GM18502 (cell line): ENCODE data around the gene DUS2.

ENCODE experiments used
- ATAC-seq: cut with Tn5 transposase; IDR thresholded peaks from one replicate; pipeline ENCODE4 v1.9.1; 2021; ENCODE audit warnings: mild to moderate bottlenecking; ENCODE audit not compliant: unreplicated experiment, poor library complexity

The DUS2 gene

DNA sequence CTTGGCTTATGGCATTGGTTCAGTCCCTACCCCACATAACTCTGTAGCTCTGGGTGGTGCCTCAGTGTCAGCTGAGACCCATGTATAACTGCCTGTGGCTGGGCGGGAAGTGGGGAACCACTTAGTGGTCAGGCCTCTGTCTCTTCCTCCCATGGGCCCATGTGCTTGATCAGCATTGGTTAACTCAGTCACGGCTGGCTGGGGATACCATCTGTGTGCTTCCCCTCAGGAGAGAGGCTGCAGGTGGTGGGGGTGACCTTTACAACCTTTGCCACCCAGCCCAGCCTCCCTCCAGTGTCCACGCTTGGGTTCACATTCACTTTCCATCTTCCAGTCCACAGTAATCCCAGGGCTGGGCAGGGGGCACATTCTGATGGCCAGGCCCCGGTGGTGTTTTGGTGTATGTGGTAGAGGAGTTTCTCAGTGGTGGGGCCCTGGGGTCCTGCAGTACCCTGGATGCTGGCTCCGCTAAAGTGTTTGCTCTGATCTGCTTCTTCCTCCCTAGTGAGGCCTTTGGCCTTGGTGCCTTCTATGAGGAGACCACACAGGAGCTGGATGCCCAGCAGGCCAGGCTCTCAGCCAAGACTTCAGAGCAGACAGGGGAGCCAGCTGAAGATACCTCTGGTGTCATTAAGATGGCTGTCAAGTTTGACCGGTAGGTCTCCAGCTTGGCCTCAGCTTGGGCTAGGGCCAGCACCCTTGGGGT is 51.9 kb downstream of the DUS2 start:
- peak; percentile 81 for ATAC-seq

DNA sequence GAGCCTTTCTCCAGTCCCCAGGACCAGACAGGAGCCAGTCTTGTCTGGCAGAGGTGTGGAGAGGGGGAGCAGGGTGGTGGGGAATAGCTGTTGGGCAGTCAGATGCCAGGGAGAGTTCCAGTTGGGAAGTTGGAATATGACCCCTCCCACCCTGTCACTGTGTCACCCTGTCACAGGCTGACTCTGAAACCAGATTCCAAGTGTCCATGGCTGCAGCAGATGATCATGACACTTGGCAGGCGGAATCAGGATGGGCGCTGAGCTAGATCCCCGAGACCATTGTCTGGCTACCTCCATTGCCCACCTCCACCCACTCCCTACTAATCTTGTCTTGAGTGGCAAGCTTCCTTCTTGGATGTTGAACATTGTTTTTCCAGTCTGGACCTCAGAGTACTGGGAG is 52.9 kb downstream of the DUS2 start:
- ATAC-seq: no peak

GRCh38 chr16:68076560-68076959 is 53.5 kb downstream of the DUS2 start:
- ATAC-seq: no peak

DNA sequence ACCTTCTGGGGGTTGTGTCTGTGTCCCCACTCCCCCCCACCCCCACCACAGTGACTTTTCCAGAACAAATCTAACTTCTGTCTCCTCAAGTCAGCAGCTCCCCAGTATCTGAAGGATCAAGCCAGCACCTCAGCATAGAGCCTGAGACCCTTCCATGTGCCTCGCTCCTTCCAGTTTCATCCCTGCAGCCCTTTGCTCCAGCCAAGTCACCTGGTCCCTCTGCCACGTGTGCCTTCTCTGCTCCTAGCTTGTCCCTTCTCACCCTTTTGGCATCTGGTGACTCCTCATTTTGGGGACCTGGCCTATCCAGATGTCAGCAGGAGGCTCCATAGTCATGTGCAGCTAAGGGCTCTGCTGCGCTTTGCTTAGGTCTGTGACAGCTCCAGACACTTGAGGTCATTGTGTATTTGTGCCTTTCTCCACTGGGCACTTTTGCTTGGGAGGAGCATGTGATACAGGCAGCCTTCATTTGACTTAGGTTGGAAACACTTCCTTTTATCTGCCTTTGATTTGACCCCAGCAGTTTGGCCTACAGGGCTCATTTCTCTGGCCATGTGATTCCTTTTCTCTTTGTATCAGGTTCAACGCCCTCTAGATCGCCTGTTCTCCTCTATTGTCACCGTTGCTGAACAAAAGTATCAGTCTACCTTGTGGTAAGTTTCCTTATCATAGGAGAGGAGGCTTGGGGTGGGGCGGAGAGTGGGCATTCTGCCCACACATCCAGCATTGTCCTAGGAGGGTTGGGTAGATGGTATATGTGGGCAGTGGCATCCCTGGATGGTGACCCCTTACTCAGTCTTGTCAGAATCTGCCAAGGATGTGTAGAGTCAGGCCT is 55.0 kb downstream of the DUS2 start:
- ATAC-seq: no peak

GRCh38 chr16:68078701-68079375 is 55.8 kb downstream of the DUS2 start:
- no peak for ATAC-seq

GRCh38 chr16:68079376-68079625 is 56.2 kb downstream of the DUS2 start:
- ATAC-seq: no peak

- no peak for ATAC-seq
Measured at GRCh38 chr16:68079626-68080344, 56.7 kb downstream of the DUS2 start.

DNA sequence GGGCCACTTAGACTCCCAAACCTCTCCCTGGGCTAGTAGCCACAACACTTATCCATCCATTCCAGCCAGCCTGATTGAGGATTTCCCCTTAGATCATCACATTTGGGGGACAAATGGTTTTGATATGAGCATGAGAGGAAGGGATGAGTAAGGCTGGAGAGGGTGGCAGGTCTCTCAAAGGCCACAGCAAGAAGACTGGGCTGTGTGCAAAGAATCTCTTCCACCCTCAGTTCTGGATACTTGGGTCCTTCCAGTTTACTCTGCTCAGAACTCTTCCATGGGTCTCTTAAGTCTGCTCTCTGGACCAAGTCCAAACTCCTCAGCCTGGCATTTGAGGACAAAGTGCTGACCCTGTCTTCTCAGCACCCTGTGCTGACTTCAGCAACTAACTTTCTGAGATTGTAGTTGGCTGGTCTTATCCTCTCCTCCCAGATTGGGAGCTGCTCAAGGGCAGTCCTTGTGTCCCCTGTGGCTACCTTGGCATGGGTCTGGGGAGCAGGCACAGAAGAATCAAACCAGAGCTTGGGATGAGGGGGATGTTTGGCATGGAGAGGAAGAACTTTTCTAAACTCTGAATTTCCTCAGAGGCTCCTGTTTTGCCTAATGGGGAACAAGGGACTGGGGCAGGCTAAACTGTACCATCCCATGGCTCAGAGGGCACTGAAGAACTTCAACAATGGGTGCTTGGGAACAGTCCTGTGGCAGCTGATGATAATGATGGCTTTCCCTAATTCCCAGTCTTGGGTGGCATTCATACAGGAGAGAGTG is 59.0 kb downstream of the DUS2 start:
- ATAC-seq: no peak

GRCh38 chr16:68082629-68083238 is 59.6 kb downstream of the DUS2 start:
- no peak for ATAC-seq

DNA sequence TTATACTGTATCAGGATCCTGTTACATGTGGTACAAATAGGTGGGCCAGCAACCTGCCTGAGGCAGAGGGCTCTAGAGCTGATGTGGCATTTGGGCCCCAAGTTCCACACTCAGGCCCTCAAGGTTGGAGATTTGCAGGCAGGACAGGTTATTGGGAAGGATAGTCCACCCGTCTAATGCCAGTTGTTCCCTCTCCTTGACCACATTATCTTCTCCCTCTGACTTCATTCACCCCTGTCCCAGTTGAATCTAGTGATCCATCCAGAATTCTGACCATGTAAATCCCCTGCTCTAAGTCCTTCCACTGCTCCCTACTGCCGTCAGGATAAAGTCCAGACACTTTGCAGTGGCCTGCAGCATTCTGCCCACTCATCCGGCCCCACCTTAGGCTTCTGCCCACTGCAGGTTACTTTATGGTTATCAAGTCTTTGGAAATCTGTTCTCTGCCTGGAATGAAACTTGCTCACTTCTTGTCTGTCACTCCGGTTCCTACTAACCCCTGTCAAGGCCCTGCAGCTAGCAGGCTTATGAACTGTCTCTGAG is 60.2 kb downstream of the DUS2 start:
- no peak for ATAC-seq

GRCh38 chr16:68083861-68084503 is 60.9 kb downstream of the DUS2 start:
- ATAC-seq: no peak

DNA sequence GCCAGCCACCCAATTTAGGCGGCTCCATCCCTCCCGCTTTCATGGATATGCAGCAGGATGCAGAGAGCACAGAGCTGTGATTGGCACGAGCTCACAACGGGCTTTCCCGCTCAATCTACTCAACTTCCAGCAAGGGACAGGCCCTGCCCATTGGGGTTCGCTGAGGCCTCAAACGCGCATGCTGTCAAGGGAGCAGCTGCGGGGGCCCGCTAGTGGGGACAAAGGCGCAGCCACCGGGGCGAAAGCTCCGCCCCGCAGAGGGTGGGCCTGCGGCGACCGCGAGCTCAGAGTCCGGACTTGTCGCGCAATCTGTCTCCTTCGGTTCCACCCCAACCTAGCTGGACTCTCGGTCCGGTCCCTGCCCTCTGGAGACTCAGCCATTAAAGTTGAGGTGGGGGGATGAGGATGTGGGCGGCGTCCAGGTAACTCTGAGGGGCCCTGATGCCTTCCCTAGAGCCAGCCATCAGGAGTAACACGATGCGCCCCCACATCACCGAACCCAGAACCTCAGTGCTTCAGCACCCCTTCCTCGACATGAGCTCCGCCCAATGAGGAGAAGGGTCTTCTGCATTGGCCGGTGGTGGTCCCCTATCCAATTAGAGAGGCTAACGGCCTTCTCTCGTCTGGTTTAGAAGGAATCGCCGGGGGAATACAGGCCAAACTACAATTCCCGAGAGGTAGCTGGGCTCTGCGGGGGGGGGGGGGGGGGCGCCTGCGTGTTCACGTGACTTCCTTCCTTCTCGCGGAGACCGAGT is 61.6 kb downstream of the DUS2 start:
- ATAC-seq: peak; percentile 57

DNA sequence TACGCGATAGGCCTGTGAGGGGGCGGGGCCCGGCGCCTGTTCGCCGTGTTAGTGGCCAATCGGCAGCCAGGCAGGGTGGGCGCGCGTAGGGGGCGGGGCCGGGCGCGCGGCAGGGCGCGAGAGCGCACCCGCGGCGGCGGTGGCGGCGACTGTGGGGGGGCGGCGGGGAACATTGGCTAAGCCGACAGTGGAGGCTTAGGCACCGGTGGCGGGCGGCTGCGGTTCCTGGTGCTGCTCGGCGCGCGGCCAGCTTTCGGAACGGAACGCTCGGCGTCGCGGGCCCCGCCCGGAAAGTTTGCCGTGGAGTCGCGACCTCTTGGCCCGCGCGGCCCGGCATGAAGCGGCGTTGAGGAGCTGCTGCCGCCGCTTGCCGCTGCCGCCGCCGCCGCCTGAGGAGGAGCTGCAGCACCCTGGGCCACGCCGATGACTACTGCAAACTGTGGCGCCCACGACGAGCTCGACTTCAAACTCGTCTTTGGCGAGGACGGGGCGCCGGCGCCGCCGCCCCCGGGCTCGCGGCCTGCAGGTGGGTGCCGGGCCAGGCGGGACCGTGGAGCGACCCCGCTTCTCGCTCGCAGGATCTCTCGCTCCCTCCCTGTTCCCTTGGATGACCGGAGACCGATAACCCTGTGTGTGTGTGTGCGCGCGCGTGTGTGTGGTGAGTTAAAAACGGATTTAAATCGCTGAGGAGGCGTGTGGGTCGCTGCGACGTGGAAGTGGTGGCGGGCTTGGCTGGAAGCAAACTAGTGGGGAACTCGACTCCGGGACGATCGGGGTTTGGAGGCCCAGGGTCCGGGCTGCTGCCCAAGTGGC is 62.4 kb downstream of the DUS2 start, which contains the start of gene NFATC3:
Gene NFATC3, plus strand, starts transcription at position 112 of the 813 bp plus-strand sequence. Its CDS starts 312 bp downstream, at position 424.
- peak; percentile 66 for ATAC-seq

DNA sequence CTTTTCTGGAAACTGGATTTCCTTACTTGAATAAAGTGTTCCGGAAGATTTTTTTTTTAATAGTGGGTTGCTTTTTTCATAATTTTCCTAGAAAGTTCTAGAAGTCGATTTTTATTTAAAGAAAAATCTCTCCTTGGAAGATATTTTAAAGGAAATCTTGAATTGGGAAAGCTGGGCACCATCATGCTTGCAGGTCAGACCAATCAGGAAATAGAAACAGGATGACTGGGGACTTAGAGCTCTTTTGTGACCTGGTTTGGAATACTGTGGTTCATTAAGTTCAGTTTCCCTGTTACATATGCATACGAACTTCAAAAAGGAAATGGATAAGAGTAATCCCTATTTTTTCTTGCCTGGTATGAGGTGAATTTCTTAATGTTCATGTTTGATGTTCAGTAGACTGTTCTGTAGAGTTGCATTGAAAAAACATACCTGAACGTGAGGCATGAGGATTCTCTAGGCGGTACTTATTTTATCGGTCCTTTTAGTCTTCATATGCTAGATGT is 63.3 kb downstream of the DUS2 start:
- ATAC-seq: no peak

DNA sequence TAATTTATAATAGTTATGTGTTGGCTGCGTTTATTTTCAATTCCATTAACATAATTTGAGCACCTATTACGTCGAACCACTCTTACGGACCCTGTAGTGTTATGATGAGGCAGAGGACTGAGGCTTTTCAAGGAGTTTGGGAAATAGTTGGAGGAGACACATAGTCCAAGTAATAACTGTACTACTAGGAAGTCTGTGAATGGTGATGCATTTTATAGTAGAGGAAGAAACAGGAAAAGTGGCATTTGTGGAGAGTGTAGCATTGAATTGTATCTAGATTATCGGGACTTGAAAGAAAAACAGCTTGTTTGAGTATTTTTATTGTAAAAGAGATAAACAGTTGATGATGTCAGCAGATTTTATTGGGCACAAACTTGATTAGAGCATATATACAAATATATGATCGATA is 63.8 kb downstream of the DUS2 start:
- no peak for ATAC-seq

DNA sequence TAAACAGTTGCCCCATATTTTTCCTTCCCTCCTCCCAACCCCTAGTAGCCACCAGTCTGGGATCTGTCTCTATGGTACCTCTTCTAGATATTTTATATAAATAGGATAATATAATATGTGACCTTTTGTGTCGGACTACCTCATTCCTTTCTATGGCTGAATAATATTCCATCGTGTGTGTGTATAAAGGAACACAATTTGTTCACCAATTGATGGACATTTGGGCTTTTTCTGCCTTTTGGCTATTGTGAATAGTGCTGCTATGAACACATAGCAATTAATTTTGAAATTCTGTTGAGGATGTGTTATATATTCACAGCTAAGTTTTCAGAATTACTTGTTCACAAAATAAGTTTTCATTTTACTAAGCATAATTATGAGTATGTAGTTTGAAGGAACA is 64.6 kb downstream of the DUS2 start:
- no peak for ATAC-seq
